Glomerular endothelial cell (primary cell): ENCODE data around the gene PPM1N. TPM values are rescaled to one million over a fixed set of nuclear protein-coding genes. Genes with fewer than 3 reads are reported as not detected.

Experiments
- DNase-seq: peaks from one replicate; pipeline ENCODE4 v3.0.0-alpha.2; 2011; ENCODE audit warnings: low read depth, low spot score; ENCODE audit errors: extremely low read depth
- total RNA-seq: library from RNA; depleted of rRNA; stranded (reverse); fragments of >200 nt; gene quantifications from 2 replicates; pipeline ENCODE4 v1.2.3, GENCODE V29; 2015

The PPM1N gene
- total RNA-seq: 1.1 TPM in 1 of 2 replicates, not detected in the other

GRCh38 chr19:45498411-45499195, at the start of gene PPM1N:
Gene PPM1N (plus strand): TSS chr19:45498443. CDS start chr19:45498473, 30 bp downstream.
- DNase-seq: no peak

GRCh38 chr19:45448887-45449299, 49.4 kb upstream of the PPM1N start:
- DNase-seq: no peak

- no peak for DNase-seq
These were observed 48.3 kb upstream of the PPM1N start for GRCh38 chr19:45450012-45450333.

- DNase-seq: no peak
These were observed 47.0 kb upstream of the PPM1N start for GRCh38 chr19:45451131-45451849.

- DNase-seq: no peak
These were observed 46.3 kb upstream of the PPM1N start for GRCh38 chr19:45451850-45452387.

GRCh38 chr19:45455707-45456499, 42.3 kb upstream of the PPM1N start:
- no peak for DNase-seq

- DNase-seq: no peak
These were observed 41.8 kb upstream of the PPM1N start for GRCh38 chr19:45456500-45456815.

GRCh38 chr19:45457776-45458175, 40.5 kb upstream of the PPM1N start:
- DNase-seq: no peak

GRCh38 chr19:45460807-45461347, 37.4 kb upstream of the PPM1N start:
- no peak for DNase-seq

- DNase-seq: no peak
These were observed 36.1 kb upstream of the PPM1N start for GRCh38 chr19:45462174-45462573.

- DNase-seq: no peak
These were observed 35.0 kb upstream of the PPM1N start for GRCh38 chr19:45463241-45463640.

- no peak for DNase-seq
These were observed 34.0 kb upstream of the PPM1N start for GRCh38 chr19:45464274-45464673.

GRCh38 chr19:45464852-45465441, 33.3 kb upstream of the PPM1N start:
- no peak for DNase-seq

- DNase-seq: no peak
These were observed 31.2 kb upstream of the PPM1N start for GRCh38 chr19:45467115-45467455.

- DNase-seq: no peak
These were observed 30.6 kb upstream of the PPM1N start, which contains the start of gene FOSB for GRCh38 chr19:45467456-45468158. Gene FOSB (plus strand): TSS chr19:45467996. CDS start chr19:45468587, 591 bp downstream.

GRCh38 chr19:45468159-45468651, 30.0 kb upstream of the PPM1N start:
- DNase-seq: no peak

- DNase-seq: no peak
These were observed 29.5 kb upstream of the PPM1N start for GRCh38 chr19:45468803-45469131.

- no peak for DNase-seq
These were observed 28.9 kb upstream of the PPM1N start for GRCh38 chr19:45469132-45469944.
